AML-193 (cell line): ENCODE results near the gene TPK1.
"Not testable (repeated sequence)": the region's sequence is repeated elsewhere in the genome, so short reads cannot be mapped to it uniquely, and the experiment has no call there.

ENCODE experiments used
- DNase-seq, 2 experiments: peaks; one replicate each; lab custom pipeline; 2025; lab: John Stamatoyannopoulos, UW

The TPK1 gene

DNA sequence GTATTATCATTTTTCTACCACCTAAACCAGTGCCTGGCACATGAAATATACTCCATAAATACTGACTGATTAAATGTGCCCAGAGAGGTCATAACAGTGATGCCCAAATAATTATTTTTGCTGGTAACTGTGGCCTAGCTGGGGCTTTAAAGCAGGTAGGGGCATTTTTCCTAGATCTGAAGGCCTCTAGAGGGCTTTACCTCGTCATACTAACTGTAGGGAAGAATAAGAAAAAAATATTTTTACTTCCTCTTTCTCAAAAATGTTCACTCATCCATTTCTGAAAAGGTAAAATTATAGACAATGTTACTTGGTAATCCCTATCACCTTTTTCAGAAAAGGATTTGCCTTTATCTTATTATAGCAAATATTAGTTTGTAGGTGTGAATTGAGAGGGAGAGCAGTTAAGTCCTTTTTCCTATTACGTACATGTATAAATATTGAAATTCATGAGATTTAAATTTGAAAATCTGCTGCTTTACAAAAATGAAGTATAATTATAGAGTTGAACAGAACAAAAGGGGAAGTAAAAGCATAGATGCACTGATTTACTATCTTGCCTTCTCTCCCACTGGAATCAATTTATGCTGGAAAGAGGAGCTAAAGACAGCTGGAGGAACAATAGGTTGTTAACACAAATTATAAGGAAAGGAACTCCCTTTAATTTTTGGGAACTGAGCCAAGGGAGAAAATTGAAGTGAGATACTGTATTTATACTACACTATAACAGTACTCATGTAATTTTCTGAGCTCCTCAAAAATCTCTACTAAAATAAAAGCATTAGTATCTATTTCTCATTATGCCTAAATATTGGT, 360.8 kb downstream of the TPK1 start:
- DNase-seq = no peak

DNA sequence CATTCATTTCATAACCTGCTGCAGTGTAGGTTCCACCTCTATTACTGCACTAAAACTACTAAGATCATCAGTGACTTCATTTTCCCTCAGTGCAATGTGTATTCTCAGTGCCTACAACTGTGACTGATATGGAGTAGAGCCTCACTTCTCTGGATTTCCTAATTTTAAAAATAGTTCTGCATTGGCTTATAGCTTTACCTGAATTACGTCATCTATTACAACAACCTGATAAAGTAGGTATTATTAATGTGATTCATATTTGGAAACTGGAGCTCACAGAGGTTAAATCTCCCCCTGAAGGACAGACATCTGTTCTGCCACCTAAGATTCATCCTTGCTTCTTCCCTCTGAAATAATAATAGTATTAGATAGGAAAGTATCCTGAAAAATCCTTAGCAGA, 361.5 kb downstream of the TPK1 start:
- no peak for DNase-seq

DNA sequence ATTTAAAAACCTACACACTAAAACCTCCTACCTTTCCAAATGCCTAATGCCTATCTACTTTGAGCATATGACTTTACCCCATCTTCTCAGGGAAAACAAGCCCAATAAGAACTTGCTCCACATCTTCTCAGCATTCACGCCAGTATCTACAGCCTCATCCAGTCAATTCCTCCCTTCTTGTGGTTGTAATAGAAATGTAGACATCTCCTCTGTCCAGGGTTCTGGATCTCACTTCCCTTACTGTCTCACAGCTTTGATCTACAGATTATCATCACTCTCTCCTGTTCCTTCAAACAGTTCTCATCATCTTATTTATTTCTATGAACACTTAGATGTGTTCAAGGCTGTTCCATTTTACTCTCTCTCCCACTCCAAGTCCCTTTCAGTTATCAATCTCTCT, 361.9 kb downstream of the TPK1 start:
- no peak for DNase-seq

DNA sequence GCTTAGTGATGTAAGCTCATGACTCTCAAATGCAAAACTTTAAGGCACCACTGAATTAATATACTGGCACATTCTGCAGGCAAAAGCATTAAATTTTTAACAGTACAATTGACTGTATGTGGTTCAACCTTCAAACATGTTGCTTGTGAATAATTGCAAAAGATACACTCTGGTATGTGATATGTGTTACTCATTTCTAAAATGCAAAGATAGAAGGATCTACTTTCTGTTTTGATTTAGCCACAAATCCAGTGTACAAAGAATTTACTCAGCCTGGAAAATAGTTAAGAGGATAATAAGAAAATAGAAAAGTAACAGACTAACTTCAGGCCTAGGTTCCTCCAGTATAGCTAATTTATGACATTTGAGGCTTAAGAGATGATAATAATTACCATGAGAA, 365.8 kb downstream of the TPK1 start:
- no peak for DNase-seq

DNA sequence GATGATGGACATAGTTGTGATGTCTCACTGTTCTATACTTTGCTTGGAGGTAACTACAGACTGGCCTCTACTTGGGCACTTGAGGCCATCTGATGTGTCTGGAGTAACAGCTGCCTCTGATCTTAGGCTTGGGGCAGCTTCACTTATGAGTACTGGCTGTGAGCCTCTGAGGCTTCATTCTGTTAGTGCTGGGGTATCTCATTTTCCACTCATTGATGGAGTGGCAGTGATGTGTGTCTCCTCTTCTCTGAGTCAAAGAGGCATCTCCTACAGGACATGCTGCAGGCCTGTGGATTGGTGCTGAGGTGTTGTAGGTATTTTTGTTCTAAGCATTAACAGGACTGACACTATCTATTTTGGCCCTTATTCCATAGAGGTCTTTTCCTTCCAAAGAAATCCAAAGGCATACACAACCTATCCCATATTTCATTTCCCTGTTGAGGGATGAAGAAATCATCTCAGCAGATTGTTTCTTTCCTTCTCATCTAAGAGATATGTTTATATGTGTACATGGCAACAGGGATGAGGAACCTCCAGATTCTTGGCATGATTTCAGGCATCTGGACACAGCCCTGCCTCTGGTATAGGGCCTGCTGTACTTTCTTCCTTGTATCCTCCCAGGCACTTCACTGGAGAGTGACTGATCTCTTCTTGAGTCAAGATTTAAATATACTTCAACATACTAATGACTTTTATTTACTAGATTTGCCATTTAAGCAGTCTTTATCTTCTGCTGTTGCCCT, 366.7 kb downstream of the TPK1 start:
- DNase-seq = no peak

DNA sequence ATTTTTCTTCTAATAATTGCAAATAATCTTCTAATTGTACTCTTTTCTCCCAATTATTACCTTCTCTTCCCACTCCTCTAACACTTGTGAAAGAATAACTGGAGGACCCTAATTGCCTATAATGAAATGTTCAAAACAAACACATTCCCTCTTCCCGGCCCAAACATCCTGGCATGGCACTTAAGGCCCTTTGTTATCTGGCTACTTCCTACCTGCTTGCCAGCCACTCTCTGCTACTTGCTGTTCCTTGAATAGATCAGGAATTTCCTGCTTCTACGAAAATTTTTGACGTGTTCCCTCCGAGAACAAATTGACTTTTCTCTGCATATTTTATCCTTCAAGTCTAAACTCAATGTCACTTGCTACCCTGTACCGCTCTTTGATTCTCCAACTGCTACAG, 376.2 kb downstream of the TPK1 start:
- no peak for DNase-seq

DNA sequence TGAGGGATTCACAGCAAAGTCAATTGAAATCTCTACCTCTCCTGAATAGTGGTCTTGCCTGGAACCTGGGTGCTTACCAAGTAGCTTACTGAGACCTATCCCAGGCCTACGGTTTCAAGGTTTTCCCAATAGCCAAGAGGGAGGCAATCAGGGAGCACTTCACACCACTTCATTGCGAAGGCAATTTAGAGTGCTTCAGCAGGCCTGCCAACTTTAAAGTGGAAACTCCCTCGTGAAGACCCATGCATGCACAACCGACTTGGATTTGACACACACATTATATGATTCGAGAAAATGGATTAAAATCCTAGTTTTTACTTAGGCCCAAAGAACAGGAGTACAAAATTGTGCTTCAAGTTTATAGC, 380.8 kb downstream of the TPK1 start:
- no peak for DNase-seq

DNA sequence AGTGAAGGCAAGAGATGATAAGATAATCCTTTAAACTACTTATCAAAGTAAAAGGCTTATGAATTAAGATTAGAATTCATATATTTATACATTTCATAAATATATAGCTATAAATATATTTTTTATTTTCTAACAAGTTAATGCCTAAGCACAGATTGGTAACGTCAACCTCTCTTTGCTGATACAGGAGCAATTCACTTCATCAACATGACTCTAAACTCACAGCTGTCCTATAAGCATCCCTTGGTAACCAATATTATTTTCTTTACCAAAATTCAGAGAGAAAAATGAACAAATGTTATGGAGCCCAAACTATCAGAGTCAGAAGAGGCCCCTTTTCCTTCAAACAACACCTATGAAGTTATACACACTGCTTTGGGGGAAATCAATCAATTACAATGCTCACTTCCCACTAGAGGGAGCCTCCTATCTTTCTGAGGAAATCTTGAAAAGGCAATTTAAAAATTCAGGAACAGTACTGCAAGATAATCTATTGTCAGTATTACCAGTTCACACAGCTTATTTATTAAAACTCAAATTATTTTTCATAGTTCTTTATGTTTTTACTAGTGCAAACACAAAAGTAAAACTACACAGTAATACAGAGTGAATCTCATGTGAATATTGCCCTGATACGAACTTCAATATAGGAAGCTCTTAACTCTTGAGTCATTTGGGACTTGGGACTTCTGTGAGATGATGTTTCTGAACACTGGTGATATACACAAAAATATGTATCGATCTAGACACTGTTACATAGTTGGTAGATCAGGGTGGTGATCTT, 381.4 kb downstream of the TPK1 start:
- no peak for DNase-seq

DNA sequence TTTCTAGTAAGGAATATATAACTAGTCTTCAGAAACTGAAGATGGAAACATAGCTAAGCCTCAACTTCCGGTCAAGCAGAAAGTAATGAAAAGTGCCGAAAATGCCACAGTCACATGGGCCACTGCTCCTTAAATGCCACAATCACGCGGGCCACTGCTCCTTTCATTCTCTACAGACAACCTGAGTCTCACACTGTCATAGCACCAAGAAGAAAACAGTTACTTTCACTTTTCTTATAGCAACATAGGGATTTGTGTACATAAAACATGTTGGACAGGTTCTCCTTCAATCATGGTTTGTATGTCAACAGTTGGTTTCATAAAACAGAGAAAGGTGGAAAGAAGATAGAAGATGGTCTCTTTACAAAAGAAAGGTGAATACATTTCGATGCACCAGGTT, 383.8 kb downstream of the TPK1 start:
- DNase-seq = no peak

DNA sequence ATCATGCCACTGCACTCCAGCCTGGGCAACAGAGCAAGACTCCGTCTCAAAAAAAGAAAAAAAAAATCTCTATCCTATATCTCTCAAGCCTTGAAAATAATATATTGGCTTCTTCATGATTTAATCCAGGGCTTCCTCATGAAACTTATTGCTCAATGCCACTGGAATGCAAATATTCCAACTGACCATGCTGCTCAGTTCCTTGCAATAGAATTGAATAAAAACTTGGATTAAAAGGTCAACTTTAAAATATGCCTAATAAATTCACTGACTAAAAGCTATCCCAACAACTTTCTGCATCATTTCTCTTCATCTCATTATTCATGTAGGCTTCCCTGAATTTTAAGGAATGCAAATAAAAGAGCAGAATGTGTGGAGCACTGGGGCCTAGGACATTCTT, 390.3 kb downstream of the TPK1 start:
- no peak for DNase-seq

DNA sequence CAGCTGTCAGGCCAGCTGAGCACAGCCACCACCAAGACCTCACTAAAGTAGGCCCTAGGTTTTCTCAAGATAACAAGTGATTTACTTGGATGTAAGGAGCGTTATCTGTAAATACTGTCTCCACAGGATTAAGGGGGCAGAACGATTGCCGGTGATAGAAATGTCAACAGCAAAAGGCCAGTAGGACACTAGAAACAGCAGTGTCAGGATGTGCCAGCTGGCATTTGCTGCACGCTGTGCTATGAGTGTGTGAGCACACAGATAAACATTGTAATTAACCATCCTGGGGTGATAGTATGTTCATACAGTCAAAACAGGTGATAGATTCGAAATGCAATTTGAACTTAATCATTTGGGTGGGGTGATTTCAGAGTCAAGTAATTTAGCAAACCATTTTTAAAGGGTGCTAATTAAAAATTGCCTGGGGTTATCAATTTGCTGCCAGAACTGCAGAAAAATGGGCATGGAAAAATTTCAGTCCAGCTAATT, 396.1 kb downstream of the TPK1 start:
- DNase-seq = no peak

DNA sequence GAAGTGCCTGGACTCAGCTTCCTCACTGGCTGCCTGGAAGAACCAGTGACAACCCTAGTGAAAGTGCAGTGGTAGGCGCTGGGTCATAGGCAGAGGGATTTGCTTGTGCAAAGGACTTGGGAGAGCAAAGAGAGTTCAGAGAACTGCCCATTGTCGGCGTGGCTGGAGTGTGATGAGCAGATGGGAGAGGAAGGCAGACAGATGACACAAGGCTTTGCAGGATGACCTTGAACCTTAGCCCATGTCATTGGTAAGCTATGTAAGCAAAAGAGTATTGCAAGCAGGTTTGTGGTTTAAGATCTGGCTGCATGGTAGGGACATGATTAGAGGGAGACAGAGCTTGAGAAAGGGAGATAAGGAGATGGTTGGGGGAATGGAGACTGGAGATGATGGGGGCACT, 397.1 kb downstream of the TPK1 start:
- no peak for DNase-seq

DNA sequence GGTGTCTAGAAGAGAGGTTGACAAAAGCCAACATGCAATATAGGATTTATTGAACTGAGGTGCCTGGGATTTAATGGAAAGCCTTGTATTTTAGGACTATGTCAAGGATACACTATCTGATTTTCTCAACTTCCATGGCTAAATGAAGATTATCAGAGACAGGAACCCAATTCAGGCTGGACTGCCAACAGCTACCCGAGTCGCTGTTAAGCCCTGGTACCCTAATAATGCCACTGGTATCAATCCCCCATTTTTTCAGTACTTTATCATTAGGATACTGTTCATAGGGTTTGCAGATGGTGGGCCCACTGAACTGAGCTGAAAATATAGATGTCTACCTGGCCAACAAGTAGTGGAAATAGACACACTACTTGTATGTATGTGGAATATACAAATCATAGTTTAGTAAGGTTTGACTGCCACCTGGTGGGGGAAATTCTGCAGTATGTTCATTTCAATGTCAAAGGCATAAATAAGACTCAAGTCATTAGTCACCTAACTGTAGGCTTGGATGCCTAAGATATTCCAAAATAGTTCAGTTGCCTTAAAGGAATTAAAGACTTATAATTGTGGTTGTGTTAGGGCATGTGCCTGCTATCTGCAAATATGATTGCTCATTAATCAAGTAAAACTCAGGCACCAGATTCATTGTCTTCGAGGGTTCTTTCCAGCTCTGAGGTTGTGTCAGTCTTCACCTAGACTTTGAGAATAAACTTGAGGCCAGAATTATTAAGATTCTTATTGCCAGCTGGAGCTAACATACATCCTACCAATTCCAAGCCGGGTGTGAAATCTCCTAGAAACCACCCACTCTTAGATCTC, 398.3 kb downstream of the TPK1 start:
- DNase-seq = peak; percentile 53 to 54

DNA sequence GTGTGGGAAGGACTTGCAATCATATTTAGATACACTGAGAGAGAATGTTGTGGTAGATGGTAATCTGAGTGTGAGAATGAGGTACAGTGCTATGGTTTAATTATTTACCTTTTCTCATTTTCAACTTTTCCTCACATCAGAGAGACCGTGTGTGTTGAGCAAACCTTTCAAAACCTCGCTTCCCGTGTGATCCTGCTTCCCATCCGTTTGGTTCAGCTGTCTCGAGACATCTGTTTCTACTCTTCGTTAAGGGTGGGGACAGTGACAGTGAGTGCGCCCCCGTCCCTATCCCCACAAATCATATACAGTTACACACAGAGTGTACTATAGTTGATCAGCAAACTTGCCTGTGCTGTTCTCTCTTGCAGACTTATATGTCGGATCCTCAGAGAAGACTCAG, 399.4 kb downstream of the TPK1 start:
- no peak for DNase-seq

DNA sequence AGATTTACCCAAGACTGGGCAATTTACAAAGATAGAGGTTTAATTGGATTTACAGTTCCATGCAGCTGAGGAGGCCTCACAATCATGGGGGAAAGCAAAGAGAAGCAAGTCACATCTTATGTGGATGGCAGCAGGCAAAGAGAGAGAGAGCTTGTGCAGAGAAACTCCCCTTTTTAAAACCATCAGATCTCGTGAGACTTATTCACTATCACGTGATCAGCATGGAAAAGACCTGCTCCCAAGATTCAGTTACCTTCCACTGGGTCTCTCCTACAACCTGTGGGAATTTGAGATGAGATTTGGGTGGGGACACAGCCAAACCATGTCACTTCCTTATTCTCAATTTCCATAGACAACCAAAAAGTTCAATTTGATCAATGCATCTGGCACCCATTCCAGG, 407.4 kb downstream of the TPK1 start:
- DNase-seq = no peak

DNA sequence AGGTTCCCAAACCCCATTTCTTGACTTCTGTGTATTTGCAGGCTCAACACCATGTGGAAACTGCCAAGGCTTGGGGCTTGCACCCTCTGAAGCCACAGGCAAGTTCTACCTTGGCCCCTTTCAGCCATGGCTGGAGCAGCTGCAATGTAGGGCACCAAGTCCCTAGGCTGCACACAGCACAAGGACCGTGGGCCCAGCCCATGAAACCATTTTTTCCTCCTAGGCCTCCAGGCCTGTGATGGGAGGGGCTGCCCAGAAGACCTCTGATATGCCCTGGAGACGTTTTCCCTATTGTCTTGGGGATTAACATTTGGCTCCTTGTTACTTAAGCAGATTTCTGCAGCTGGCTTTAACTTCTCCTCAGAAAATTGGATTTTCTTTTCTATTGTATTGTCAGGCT, 408.3 kb downstream of the TPK1 start:
- DNase-seq = not testable (repeated sequence)

DNA sequence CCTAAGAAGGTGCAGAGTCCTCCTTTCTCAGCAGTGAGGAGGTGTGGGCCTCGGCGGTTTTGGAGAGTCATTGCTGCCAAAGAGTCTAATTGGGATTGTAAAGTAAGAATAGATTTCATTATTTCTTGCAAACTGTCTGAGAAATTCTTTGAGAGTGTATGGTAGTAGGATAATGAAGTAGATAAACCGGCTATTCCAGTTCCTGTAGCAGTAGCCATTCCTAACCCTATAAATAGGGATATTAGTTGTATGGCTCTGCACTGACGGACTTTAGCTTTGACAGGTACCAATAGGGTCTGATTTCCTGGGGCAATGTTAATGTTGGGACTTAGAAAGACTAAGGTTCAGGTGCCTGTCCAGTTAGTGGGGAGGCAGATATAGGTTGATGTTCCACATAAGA, 416.9 kb downstream of the TPK1 start:
- DNase-seq = not testable (repeated sequence)

DNA sequence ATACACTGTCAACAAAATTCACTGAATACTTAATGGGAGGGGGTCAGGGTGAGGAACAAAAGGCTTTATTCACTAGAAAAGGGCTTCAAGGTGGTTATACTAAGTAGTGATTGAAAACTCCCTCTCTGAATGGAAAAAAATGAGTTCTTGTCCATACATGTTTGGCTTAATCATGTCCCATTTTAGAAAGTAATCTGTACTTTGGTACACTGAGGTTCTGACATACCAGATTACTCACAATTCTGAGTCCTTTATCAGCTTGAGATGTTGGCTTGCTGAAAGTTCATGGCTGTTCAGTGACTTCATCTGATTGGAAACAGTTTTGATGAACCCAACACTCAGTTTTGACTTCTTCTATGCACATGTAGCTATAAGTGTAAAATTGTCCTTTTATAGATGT, 419.5 kb downstream of the TPK1 start:
- DNase-seq = no peak

DNA sequence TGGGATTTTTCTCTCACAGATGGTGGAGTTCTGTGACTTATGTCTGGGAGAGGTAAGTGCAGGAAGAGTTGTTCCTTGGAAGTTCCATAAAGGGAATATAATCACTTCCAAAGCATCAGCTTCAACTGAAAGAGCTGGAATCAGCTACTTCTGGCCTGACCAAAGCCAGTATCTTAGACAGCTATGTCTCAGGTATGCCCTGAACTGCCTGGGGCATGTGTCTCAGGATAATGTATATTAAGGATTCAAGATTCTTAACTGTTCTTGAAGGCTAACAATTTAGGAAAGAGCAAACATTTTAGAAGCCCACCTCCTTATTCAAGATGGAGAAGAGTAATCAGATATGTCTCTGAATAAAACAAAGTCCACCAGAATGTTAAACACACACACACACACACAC, 420.0 kb downstream of the TPK1 start:
- DNase-seq = no peak

DNA sequence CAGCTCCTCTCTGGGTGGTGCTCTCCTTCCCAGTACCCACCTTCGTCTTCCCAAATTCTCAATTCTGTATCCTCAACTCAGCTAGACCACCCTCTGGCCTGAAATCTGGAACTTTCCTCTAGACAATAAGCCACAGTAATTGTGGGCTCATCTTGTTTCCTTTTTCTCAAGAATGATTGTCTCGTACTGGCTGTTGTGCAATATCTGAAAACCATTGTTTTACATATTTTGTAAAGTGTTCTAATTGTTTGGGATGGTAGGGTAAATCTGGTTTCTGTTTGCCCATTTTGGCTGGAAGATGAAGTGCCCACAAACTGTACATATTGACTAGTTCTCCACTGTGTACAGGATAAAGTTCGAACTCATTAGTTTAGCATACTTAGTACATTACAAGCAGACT, 421.0 kb downstream of the TPK1 start:
- no peak for DNase-seq

DNA sequence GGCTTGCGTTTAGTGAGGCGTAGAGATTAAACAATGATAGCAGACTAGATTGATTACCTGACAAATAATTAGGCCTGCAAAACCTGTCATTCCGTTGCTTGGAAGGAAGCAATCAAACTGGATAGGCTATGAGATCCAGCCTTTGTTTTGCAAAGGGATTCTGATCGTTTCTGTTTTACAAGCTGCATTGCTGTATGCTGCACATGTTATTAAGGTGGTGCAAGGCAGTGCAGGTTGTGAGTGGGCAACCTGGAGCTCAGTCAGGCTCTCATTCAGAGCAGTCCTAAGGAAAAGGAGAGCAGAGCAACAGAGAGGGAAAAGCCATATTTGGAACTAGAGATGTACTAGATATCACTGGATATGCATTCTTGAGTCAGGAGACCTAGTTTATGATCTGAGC, 425.4 kb downstream of the TPK1 start:
- DNase-seq = no peak

DNA sequence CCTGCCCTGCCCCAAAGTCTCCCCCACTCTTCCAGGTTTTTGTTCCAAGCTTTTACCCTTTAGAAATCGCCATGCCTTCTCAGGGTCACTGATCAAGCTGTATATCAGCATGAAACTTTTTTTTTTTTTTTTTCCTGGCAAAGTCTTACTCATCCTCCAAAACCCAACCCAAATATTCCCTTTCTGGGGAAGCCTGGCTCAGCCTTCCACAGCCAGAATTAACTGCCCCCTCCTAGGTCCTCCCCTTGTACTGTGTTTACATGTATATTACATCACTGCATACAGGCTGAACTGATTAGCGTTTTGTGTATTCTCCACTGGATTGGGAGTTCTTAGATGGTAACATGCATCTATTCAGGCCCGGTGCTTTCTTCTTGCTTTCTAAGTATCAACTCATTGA, 427.7 kb downstream of the TPK1 start:
- no peak for DNase-seq
